Measurements from ENCODE around the gene FMO2. TPM values are rescaled to one million over a fixed set of nuclear protein-coding genes. Genes with fewer than 3 reads are reported as not detected.

Gene FMO2, protein sequence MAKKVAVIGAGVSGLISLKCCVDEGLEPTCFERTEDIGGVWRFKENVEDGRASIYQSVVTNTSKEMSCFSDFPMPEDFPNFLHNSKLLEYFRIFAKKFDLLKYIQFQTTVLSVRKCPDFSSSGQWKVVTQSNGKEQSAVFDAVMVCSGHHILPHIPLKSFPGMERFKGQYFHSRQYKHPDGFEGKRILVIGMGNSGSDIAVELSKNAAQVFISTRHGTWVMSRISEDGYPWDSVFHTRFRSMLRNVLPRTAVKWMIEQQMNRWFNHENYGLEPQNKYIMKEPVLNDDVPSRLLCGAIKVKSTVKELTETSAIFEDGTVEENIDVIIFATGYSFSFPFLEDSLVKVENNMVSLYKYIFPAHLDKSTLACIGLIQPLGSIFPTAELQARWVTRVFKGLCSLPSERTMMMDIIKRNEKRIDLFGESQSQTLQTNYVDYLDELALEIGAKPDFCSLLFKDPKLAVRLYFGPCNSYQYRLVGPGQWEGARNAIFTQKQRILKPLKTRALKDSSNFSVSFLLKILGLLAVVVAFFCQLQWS
- total RNA-seq: 19.8 TPM
- long read RNA-seq, partial matches to known transcripts: 6 of 22 reads
- long read RNA-seq, other reads (novel, unspliced or antisense): 11 of 22 reads

DNA sequence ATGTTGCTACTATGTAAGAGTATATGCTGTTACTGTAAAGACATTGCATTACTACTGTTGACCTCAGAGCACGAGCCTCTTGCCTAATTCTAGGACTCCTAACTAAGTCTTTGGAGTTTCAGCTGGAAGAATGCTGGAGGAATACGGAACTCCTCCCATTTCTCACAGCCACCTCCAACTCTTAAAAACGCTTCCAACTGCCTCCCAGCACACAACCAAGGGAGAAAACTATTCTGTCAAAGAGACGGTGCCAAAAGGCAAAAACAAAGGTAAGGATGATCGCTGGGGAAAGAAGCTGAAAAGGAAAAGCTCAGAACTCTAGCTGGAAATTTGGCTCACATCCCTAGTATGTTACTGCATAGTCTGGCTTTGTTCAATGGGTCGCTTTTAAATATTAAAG lies at the start of gene FMO2:
FMO2 (plus strand) TSS at position 210 of the 400 bp plus-strand sequence. CDS start 414 bp downstream, outside the sequence.
- DNase-seq (ENCODE audit: low spot score): no peak
- intact Hi-C loops (cut with DNase I): loop anchor here (5.0 to 10.0 kb wide), 2 partner anchors 42 to 60 kb away; no protein-coding TSS in a partner anchor

GRCh38 chr1:171137580-171137979 lies 47.5 kb upstream of the FMO2 start:
- DNase-seq (ENCODE audit: low spot score): no peak
- intact Hi-C loops (cut with DNase I): no loop called here

GRCh38 chr1:171138980-171139379 lies 46.1 kb upstream of the FMO2 start:
- DNase-seq (ENCODE audit: low spot score): no peak
- intact Hi-C loops (cut with DNase I): no loop called here

DNA sequence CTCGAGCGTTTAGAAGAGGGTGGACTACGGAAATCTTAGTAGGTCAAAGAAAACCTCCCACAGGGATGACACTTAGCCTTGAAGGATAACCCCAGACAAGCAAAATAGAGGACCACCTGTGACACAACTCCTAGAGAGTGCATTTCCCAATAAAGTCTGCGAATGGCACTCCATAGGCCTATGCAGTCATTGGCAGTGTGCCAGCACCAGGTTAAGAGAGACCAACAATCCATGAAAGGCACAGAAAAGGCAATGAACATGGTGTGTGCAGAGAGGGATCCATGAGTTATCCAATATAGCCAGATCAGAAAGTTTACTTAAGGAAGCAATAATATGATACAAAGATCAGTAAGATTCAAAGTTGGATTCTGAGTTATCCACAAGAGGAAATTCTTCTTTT lies 45.2 kb upstream of the FMO2 start:
- intact Hi-C loops (cut with DNase I): loop anchor here (2.0 to 5.0 kb wide), 2 partner anchors 29 to 58 kb away; no protein-coding TSS in a partner anchor
- no peak for DNase-seq (ENCODE audit: low spot score)

- intact Hi-C loops (cut with DNase I): loop anchor here (2.0 to 5.0 kb wide), 2 partner anchors 30 to 58 kb away; no protein-coding TSS in a partner anchor
- DNase-seq (ENCODE audit: low spot score): no peak
These were observed 44.7 kb upstream of the FMO2 start for GRCh38 chr1:171140401-171140800.

DNA sequence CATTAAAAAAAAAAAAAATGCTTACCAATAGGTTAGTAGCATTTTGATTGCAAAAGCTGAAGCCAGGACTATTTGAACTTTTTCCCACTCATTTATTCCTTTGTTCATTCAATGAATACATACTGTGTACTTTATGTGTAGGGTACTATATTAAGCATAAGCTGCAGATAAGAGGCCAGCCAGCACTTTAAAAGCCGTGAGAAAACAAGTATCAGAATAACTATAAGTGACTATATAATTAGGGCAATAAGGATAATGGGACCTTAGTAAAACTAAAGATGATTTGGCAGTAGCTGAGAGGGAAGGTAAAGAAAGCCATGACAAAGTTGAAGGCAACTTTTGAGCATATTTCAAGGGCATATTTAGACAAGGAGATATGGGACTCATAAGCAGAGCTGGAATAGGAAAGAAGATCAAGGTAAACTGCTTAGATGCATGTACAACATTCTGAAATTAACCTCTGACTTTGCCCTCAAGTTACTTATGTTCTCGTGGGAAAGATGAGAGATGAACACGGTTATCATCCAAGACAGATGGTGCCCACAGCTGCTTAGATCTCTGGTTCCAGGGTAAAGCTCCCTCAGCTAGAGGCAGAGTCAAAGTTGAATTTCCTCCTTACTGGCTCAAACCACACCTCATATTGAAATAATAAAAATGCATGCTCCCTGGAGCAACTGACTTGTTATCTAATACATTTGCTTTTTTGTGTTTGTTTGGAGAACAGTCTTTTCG lies 44.0 kb upstream of the FMO2 start:
- intact Hi-C loops (cut with DNase I): loop anchor here (2.0 to 5.0 kb wide), 2 partner anchors 30 to 59 kb away; no protein-coding TSS in a partner anchor
- DNase-seq (ENCODE audit: low spot score): no peak

DNA sequence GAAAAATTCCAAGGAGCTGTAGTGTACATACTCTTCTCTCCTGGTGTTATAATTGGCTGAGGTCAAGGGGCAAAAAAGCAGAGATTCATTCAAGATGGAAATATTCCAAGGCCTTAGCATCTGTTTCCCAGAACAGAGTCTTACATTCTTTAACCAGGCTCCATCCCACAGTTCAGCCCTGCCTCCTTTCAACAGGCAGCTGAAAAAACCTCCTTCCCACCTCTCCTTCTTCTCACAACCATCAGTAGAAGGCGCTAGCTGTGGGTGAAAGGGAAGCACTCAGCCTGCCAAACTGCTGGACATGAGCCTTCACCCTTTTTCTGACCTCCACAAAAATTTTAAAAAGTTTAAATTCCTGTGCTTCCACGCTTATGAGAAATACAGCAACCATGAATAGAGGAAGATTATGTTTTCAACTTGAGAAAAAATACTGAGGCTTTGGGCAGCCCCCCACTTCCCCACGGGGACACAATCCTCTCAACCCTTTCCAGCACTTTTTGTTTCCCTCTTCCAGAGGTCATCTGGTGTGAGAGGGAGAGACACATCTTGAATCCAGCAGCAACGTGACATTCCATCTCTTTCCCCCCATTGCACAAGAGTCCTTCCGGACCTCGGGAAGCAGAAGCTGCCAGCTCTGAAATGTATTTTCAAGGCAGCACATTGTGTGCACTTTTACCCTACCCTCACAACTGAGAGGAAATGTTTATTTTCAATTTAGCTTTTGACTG lies 43.2 kb upstream of the FMO2 start:
- no peak for DNase-seq (ENCODE audit: low spot score)
- intact Hi-C loops (cut with DNase I): loop anchor here (1.0 to 5.0 kb wide), 3 partner anchors 31 to 60 kb away; no protein-coding TSS in a partner anchor

- intact Hi-C loops (cut with DNase I): loop anchor here (1.0 to 5.0 kb wide), 2 partner anchors 42 to 60 kb away; no protein-coding TSS in a partner anchor
- no peak for DNase-seq (ENCODE audit: low spot score)
These were observed 42.4 kb upstream of the FMO2 start for GRCh38 chr1:171142416-171143385.

DNA sequence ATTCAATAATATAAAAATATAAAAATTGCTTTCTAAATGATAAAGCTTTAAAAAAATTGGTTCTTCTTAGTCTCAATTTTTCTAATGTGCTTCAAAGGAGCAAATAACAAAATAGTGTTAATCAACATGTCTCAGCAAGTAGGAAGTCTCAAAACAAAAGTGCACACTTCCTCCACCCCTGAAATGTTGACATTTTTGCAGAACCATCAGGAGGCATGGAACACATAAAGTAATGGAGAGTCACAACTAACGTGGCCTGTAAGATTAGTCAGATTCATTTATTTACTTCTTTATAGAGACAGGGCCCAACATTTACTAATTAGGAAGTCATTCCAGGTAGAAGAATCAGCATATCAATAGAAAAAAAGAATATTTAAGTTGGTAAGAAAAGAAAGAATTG lies 34.9 kb upstream of the FMO2 start:
- intact Hi-C loops (cut with DNase I): no loop called here
- DNase-seq (ENCODE audit: low spot score): no peak

GRCh38 chr1:171152549-171152948 lies 32.6 kb upstream of the FMO2 start:
- DNase-seq (ENCODE audit: low spot score): no peak
- intact Hi-C loops (cut with DNase I): no loop called here

GRCh38 chr1:171155484-171155883 lies 29.6 kb upstream of the FMO2 start:
- intact Hi-C loops (cut with DNase I): no loop called here
- no peak for DNase-seq (ENCODE audit: low spot score)

DNA sequence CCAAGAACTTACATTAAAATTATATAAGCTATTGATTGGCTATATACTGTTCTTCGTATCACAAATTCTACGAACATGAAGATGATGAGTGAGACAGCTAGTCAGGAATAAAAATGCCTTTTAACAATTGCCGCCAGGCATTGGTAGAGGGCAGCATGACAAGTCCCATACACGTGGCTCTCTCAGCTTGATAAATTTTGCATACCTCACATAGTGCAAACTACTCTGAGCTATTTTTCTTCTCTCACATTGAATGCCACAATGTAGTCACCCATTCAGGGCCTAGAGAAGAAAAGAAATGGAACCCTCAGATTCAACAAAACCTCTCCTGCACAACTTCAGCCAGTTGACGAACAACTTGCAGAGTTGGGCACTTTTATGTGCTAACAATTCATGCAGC lies 27.0 kb upstream of the FMO2 start:
- no peak for DNase-seq (ENCODE audit: low spot score)

GRCh38 chr1:171158551-171158950 lies 26.5 kb upstream of the FMO2 start:
- intact Hi-C loops (cut with DNase I): no loop called here
- no peak for DNase-seq (ENCODE audit: low spot score)

More for the DNA sequence above, 27.0 kb upstream of the FMO2 start:
- intact Hi-C loops (cut with DNase I): no loop called here

DNA sequence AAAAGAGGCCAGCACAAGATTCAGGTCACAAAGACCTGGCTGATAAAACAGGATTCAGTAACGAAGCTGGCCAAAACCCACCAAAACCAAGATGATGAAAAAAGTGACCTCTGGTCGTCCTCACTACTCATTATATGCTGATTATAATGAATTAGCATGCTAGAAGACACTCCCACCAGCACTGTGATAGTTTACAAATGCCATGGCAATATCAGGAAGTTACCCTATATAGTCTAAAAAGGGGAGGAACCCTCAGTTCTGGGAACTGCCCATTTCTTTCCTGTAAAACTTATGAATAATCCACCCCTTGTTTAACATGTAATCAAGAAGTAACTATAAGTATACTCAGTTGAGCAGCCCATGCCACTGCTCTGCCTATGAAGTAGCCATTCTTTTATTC lies 26.0 kb upstream of the FMO2 start:
- intact Hi-C loops (cut with DNase I): no loop called here
- no peak for DNase-seq (ENCODE audit: low spot score)

- intact Hi-C loops (cut with DNase I): no loop called here
- no peak for DNase-seq (ENCODE audit: low spot score)
These were observed 24.9 kb upstream of the FMO2 start for GRCh38 chr1:171160211-171160610.

DNA sequence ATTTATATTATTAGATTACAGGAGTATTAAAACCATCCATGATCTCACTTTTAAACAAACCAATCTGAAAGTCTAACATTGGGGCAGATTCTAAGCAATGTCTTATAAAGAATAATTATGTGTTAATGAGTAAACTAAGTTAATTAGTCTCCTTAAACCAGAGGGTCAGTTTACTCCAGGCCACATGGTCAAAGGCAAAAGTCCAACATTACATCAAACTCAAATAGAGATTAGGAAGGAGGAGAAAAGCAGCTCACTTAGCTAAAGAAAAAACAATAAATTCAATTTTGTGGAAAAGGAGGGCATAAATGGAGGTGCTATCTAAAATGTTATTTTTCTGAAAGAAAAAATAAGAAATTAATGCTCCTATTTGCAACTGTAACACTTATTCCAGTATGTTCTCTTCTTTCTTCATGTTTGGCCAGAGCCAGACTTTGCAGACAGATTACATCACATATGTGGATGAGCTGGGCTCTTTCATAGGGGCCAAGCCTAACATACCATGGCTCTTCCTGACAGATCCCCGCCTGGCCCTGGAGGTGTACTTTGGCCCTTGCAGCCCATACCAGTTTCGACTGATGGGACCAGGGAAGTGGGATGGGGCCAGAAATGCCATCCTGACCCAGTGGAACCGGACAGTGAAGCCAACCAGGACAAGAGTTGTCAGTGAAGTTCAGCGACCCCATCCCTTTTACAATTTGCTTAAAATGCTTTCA lies 24.3 kb upstream of the FMO2 start:
- DNase-seq (ENCODE audit: low spot score): no peak
- intact Hi-C loops (cut with DNase I): no loop called here

- intact Hi-C loops (cut with DNase I): no loop called here
- DNase-seq (ENCODE audit: low spot score): no peak
These were observed 23.7 kb upstream of the FMO2 start for GRCh38 chr1:171161431-171161830.

GRCh38 chr1:171166361-171166760 lies 18.7 kb upstream of the FMO2 start:
- no peak for DNase-seq (ENCODE audit: low spot score)
- intact Hi-C loops (cut with DNase I): no loop called here

Data from cardiac septum (tissue), 1 donor.